Transverse colon (tissue), 4 donors: ENCODE results near the gene GALNT10. TPM values are rescaled to one million over a fixed set of nuclear protein-coding genes. Genes with fewer than 3 reads are reported as not detected.

Experiments
- DNase-seq: peaks from one replicate; pipeline ENCODE4 v3.0.0-alpha.2; 2019
- H3K27ac ChIP-seq, 4 donors: fragments of 200-600 bp; sonication (generic); 2 replicates each; pipeline ENCODE4 v1.5.1; 2016 to 2018; ENCODE audit warnings: inconsistent platforms in 4 of 4
- H3K27me3 ChIP-seq: fragments of 200-600 bp; sonication (generic); 2 replicates; pipeline ENCODE4 v1.5.1; 2017; ENCODE audit warnings: inconsistent platforms
- H3K36me3 ChIP-seq, 4 donors: fragments of 200-600 bp; sonication (generic); 2 replicates each; pipeline ENCODE4 v1.5.1; 2017 to 2019; ENCODE audit warnings: inconsistent platforms in 4 of 4
- H3K4me1 ChIP-seq, 4 donors: fragments of 200-600 bp; sonication (generic); 2 replicates each; pipeline ENCODE4 v1.5.1; 2017 to 2020; ENCODE audit warnings: inconsistent platforms in 4 of 4
- H3K4me3 ChIP-seq, 4 donors: fragments of 200-600 bp; sonication (generic); 1 replicate in 1 of 4; 2 replicates in 3 of 4; pipeline versions ENCODE4 v1.5.1 to v1.6.1; 2017 to 2019; ENCODE audit warnings: inconsistent platforms in 4 of 4
- H3K9me3 ChIP-seq, 2 donors: fragments of 200-600 bp; sonication (generic); 2 replicates each; pipeline ENCODE4 v1.5.1; 2017 to 2019; ENCODE audit warnings: inconsistent platforms in 2 of 2
- CTCF ChIP-seq, 5 experiments: fragments of 200-600 bp in 3 of 5; fragments of 450-650 bp in 2 of 5; sonication (generic) in 3 of 5; IDR thresholded peaks; 1 replicate in 2 of 5; 2 replicates in 3 of 5; pipeline ENCODE4 v1.5.1; 2016 to 2017; ENCODE audit warnings: antibody characterized with exemption in 5 of 5, inconsistent platforms in 3 of 5, mild to moderate bottlenecking in 2 of 5, moderate library complexity in 1 of 5
- EP300 ChIP-seq: sonication (generic); formaldehyde crosslinking; IDR thresholded peaks from one replicate; pipeline ENCODE4 v1.6.1; 2017; ENCODE audit warnings: antibody characterized with exemption, low read depth
- POLR2A ChIP-seq: fragments of 450-650 bp; IDR thresholded peaks from one replicate; pipeline ENCODE4 v1.6.1; 2016; ENCODE audit warnings: antibody characterized with exemption, mild to moderate bottlenecking, moderate library complexity
- POLR2AphosphoS5 ChIP-seq, 3 donors: sonication (generic); formaldehyde crosslinking; IDR thresholded peaks; one replicate each; pipeline ENCODE4 v1.6.1; 2016; ENCODE audit warnings: antibody characterized with exemption in 3 of 3
- WGBS, 2 donors: methylation state at CpG; one replicate each; pipeline ENCODE4 v1.1.5; 2018; ENCODE audit warnings: low coverage in 1 of 2; 5-methylcytosine and 5-hydroxymethylcytosine counted together
- in situ Hi-C, 4 donors: fragments of 200-750 bp; cut with MboI; loops; one replicate each; pipeline versions ENCODE4 v1.15.0 to v1.15.1; 2017; ENCODE audit warnings: low sequenced_read_pairs in 3 of 4, low pct_ligation_motif_present in 1 of 4, low pct_unique_long_range_greater_than_20kb in 1 of 4
- intact Hi-C: fragments of 100-400 bp; cut with DNase I; formaldehyde crosslinking; loops from one replicate; pipeline ENCODE4 v1.15.1; 2023; ENCODE audit warnings: low total_unique reads
- total RNA-seq, 4 donors: library from RNA; depleted of rRNA; stranded (reverse); fragments of >200 nt; gene quantifications; one replicate each; pipeline ENCODE4 v1.1.0, GENCODE V29; 2016

GALNT10 gene
- total RNA-seq, 4 donors from 2014 or later, result 18.7 to 142 (median 39.3) TPM

- in situ Hi-C loops (no loop called here), intact Hi-C loops (no loop called here)
- no peak overlapping the region for H3K4me3 ChIP-seq
- peaks cover 0 to 7% (median 0%) of the 10 kb centered on the region in 4 donors for H3K36me3 ChIP-seq
- no peak overlapping the region for H3K27ac ChIP-seq
- peaks cover 0 to 18% (median 10%) of the 10 kb centered on the region in 4 donors for H3K4me1 ChIP-seq
- peaks cover 0 to 4% of the 10 kb centered on the region in 2 donors for H3K9me3 ChIP-seq
- DNase-seq, result no peak
- 85% methylated on average over 5 of the region's 5 CpGs; no CpG with 5 or more reads in 1 of the 2 donors for WGBS, 2 donors
- TF ChIP-seq EP300, result no peak
- no peak for TF ChIP-seq POLR2A
- no peaks in the 10 kb centered on the region for H3K27me3 ChIP-seq
Observed at GRCh38 chr5:154302161-154302560, 111.6 kb downstream of the GALNT10 start.

GRCh38 chr5:154303133-154303532 is 112.6 kb downstream of the GALNT10 start:
- Histone ChIP-seq H3K27me3 (no peaks in the 10 kb centered on the region), H3K9me3 (peaks cover 0 to 4% of the 10 kb centered on the region in 2 donors), H3K4me3 (no peak overlapping the region), H3K4me1 (peaks cover 0 to 13% (median 8%) of the 10 kb centered on the region in 4 donors), H3K36me3 (peaks cover 0 to 7% (median 0%) of the 10 kb centered on the region in 4 donors), H3K27ac (peak overlapping the region in 1 of 4 donors; percentile 11)
- 96% methylated on average over 1 of the region's 1 CpG; no CpG with 5 or more reads in 1 of the 2 donors for WGBS, 2 donors
- no peak for DNase-seq
- in situ Hi-C loops (no loop called here), intact Hi-C loops (no loop called here)
- no peak for TF ChIP-seq POLR2A
- TF ChIP-seq POLR2AphosphoS5 (IDR thresholded peaks at IDR 0.05), result no peak
- no peak for TF ChIP-seq CTCF (IDR thresholded peaks at IDR 0.05)
- TF ChIP-seq EP300, result no peak

GRCh38 chr5:154308443-154309370 is 118.2 kb downstream of the GALNT10 start:
- Histone ChIP-seq H3K27ac (no peak overlapping the region), H3K4me1 (peaks cover 0 to 6% (median 0%) of the 10 kb centered on the region in 4 donors), H3K36me3 (peaks cover 0 to 7% (median 0%) of the 10 kb centered on the region in 4 donors), H3K27me3 (no peaks in the 10 kb centered on the region), H3K9me3 (peaks cover 0 to 4% of the 10 kb centered on the region in 2 donors), H3K4me3 (no peak overlapping the region)
- in situ Hi-C loops (no loop called here), intact Hi-C loops (no loop called here)
- no peak for DNase-seq
- WGBS, 2 donors, result 56 to 91% methylated on average over 1 to 7 of the region's 7 CpGs
- TF ChIP-seq EP300, result no peak
- TF ChIP-seq POLR2AphosphoS5 (IDR thresholded peaks at IDR 0.05), result no peak
- TF ChIP-seq POLR2A, result no peak
- no peak for TF ChIP-seq CTCF (IDR thresholded peaks at IDR 0.05)

- TF ChIP-seq POLR2AphosphoS5 (IDR thresholded peaks at IDR 0.05) (no peak), POLR2A (no peak), EP300 (no peak), CTCF (IDR thresholded peaks at IDR 0.05) (no peak)
- Histone ChIP-seq H3K27ac (no peak overlapping the region), H3K9me3 (peaks cover 0 to 4% of the 10 kb centered on the region in 2 donors), H3K4me3 (no peak overlapping the region), H3K4me1 (peaks cover 0 to 6% (median 0%) of the 10 kb centered on the region in 4 donors), H3K27me3 (no peaks in the 10 kb centered on the region), H3K36me3 (peaks cover 0 to 4% (median 0%) of the 10 kb centered on the region in 4 donors)
- DNase-seq, result no peak
- in situ Hi-C loops, result no loop called here
- intact Hi-C loops, result no loop called here
- WGBS, 2 donors, result 93% methylated on average over 1 of the region's 1 CpG; no CpG with 5 or more reads in 1 of the 2 donors
Observed at GRCh38 chr5:154309371-154309745, 118.8 kb downstream of the GALNT10 start.
